Panc1 (cell line): ENCODE data around the gene OSBP2. TPM values are rescaled to one million over a fixed set of nuclear protein-coding genes. Genes with fewer than 3 reads are reported as not detected.

ENCODE experiments used
- ATAC-seq: fragments of 200-7000 bp; cut with Tn5 transposase; 2 replicates; pipeline ENCODE4 v1.9.1; 2020; ENCODE audit warnings: mild to moderate bottlenecking, moderate library complexity
- BruUV-seq: library from RNA; stranded (reverse); fragments of 400-500 nt; replicated peaks from 2 replicates; lab custom pipeline; 2021; lab: Mats Ljungman, UMichigan
- CTCF ChIA-PET: fragments of 300-600 bp; sonication (Branson Sonifier 250); formaldehyde crosslinking; loops from one replicate; lab custom pipeline; 2022; ENCODE audit warnings: antibody characterized with exemption; lab: Charles Lee
- POLR2A ChIA-PET: fragments of 300-600 bp; sonication (Branson Sonifier 250); formaldehyde crosslinking; loops from one replicate; lab custom pipeline; 2022; ENCODE audit warnings: antibody characterized with exemption; lab: Charles Lee
- DNase-seq: peaks from one replicate; pipeline ENCODE4 v3.0.0-alpha.2; 2010; ENCODE audit warnings: low read depth, low spot score
- H3K27ac ChIP-seq: 2 replicates; pipeline ENCODE4 v1.5.1; 2011; ENCODE audit warnings: mild to moderate bottlenecking, low read length, inconsistent platforms
- H3K27me3 ChIP-seq: fragments of 200-500 bp; sonication (Bioruptor generic); 2 replicates; pipeline ENCODE4 v1.6.0; 2014; ENCODE audit warnings: low read length, inconsistent platforms; ENCODE audit not compliant: control insufficient read depth, insufficient read depth
- H3K36me3 ChIP-seq: fragments of 200-500 bp; sonication (Bioruptor generic); 2 replicates; pipeline ENCODE4 v1.5.1; 2014; ENCODE audit warnings: inconsistent platforms, mild to moderate bottlenecking, low read length, moderate library complexity; ENCODE audit not compliant: control insufficient read depth, insufficient read depth
- H3K4me1 ChIP-seq: 2 replicates; pipeline ENCODE4 v1.5.1; 2011; ENCODE audit warnings: inconsistent platforms, mild to moderate bottlenecking, low read length, moderate library complexity; ENCODE audit not compliant: control insufficient read depth, insufficient read depth
- H3K4me3 ChIP-seq, 2 experiments: 2 replicates each; pipeline ENCODE4 v1.5.1; 2011 to 2012; ENCODE audit warnings: low read depth in 2 of 2, low read length in 2 of 2, mild to moderate bottlenecking in 2 of 2, inconsistent platforms in 1 of 2, moderate library complexity in 1 of 2
- H3K9me3 ChIP-seq: fragments of 200-500 bp; sonication (Bioruptor generic); 2 replicates; pipeline ENCODE4 v1.5.1; 2014; ENCODE audit warnings: low read depth, mild to moderate bottlenecking, inconsistent platforms, low read length, moderate library complexity; ENCODE audit not compliant: control insufficient read depth, insufficient read depth
- POLR2AphosphoS5 ChIP-seq: IDR thresholded peaks from 2 replicates; pipeline ENCODE4 v1.6.1; 2012; ENCODE audit warnings: mild to moderate bottlenecking, low read depth, low read length, moderate library complexity
- SIN3A ChIP-seq: IDR thresholded peaks from 2 replicates; pipeline ENCODE4 v1.6.1; 2012; ENCODE audit warnings: low read depth, mild to moderate bottlenecking, low read length, moderate library complexity, borderline replicate concordance; ENCODE audit not compliant: insufficient read depth
- TCF7L2 ChIP-seq: IDR thresholded peaks from 2 replicates; pipeline ENCODE4 v1.6.1; 2011; ENCODE audit warnings: mild to moderate bottlenecking, low read depth, low read length, inconsistent platforms
- in situ Hi-C: cut with HindIII; loops from 2 replicates; pipeline ENCODE4 v1.10.0; 2016; ENCODE audit warnings: low sequenced_read_pairs, low pct_unique_long_range_greater_than_20kb
- intact Hi-C: fragments of 100-400 bp; cut with micrococcal nuclease; formaldehyde crosslinking; loops from one replicate; pipeline ENCODE4 v1.10.0; 2022; ENCODE audit not compliant: unreplicated experiment
- total RNA-seq: library from RNA; stranded (reverse); gene quantifications from one replicate; pipeline ENCODE4 v1.2.1, GENCODE V29; 2021; ENCODE audit not compliant: unreplicated experiment
- TF ChIP-seq, protein P1 (sequence below): fragments of 450-650 bp; IDR thresholded peaks from 2 replicates; pipeline ENCODE4 v1.5.1; 2017; ENCODE audit warnings: mild to moderate bottlenecking
- TF ChIP-seq, protein P2 (sequence below), 2 experiments: IDR thresholded peaks; 2 replicates each; pipeline ENCODE4 v1.6.1; 2011 to 2012; ENCODE audit warnings: low read depth in 2 of 2, control low read depth in 1 of 2, low read length in 1 of 2, mild to moderate bottlenecking in 1 of 2, moderate library complexity in 1 of 2; ENCODE audit not compliant: insufficient read depth in 1 of 2

OSBP2 gene
- total RNA-seq, 1 experiment from 2014 or later: 4.7 TPM

DNA sequence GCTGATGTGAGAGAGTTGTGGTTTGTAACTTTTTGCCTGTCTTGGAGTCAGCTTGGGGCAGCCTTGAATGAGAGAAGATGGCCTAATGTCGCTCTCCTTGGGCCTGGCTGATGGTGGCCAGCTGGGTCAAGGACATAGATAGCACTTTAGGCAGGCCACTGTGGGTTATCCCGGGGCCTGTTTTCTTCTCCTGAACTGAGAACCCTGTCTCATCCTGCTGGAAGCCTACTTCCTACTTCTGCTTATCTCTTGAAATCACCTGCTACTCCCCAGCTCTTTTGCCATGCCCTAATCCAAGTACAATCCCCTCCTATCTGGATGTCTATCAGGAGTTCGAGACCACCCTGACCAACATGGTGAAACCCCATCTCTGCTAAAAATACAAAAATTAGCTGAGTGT is 49.5 kb downstream of the OSBP2 start:
- no peak overlapping the region for H3K4me3 ChIP-seq
- no peak overlapping the region for H3K27ac ChIP-seq
- intact Hi-C loops: no loop called here
- ATAC-seq (no peak), DNase-seq (no peak)
- no TSS peak for BruUV-seq
- TF ChIP-seq, protein P1, sequence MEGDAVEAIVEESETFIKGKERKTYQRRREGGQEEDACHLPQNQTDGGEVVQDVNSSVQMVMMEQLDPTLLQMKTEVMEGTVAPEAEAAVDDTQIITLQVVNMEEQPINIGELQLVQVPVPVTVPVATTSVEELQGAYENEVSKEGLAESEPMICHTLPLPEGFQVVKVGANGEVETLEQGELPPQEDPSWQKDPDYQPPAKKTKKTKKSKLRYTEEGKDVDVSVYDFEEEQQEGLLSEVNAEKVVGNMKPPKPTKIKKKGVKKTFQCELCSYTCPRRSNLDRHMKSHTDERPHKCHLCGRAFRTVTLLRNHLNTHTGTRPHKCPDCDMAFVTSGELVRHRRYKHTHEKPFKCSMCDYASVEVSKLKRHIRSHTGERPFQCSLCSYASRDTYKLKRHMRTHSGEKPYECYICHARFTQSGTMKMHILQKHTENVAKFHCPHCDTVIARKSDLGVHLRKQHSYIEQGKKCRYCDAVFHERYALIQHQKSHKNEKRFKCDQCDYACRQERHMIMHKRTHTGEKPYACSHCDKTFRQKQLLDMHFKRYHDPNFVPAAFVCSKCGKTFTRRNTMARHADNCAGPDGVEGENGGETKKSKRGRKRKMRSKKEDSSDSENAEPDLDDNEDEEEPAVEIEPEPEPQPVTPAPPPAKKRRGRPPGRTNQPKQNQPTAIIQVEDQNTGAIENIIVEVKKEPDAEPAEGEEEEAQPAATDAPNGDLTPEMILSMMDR: no peak
- TF ChIP-seq, protein P2, sequence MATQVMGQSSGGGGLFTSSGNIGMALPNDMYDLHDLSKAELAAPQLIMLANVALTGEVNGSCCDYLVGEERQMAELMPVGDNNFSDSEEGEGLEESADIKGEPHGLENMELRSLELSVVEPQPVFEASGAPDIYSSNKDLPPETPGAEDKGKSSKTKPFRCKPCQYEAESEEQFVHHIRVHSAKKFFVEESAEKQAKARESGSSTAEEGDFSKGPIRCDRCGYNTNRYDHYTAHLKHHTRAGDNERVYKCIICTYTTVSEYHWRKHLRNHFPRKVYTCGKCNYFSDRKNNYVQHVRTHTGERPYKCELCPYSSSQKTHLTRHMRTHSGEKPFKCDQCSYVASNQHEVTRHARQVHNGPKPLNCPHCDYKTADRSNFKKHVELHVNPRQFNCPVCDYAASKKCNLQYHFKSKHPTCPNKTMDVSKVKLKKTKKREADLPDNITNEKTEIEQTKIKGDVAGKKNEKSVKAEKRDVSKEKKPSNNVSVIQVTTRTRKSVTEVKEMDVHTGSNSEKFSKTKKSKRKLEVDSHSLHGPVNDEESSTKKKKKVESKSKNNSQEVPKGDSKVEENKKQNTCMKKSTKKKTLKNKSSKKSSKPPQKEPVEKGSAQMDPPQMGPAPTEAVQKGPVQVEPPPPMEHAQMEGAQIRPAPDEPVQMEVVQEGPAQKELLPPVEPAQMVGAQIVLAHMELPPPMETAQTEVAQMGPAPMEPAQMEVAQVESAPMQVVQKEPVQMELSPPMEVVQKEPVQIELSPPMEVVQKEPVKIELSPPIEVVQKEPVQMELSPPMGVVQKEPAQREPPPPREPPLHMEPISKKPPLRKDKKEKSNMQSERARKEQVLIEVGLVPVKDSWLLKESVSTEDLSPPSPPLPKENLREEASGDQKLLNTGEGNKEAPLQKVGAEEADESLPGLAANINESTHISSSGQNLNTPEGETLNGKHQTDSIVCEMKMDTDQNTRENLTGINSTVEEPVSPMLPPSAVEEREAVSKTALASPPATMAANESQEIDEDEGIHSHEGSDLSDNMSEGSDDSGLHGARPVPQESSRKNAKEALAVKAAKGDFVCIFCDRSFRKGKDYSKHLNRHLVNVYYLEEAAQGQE (IDR thresholded peaks at IDR 0.05; ENCODE audit: insufficient read depth in 1 of 2, low read depth in 2 of 2, low read length in 1 of 2): no peak
- TF ChIP-seq TCF7L2 (no peak), POLR2AphosphoS5 (no peak), SIN3A (no peak)
- no peaks in the 10 kb centered on the region for H3K36me3 ChIP-seq
- in situ Hi-C loops: no loop called here
- H3K9me3 ChIP-seq: no peaks in the 10 kb centered on the region
- ChIA-PET POLR2A (no interaction called here), CTCF (no interaction called here)
- H3K27me3 ChIP-seq: no peaks in the 10 kb centered on the region
- H3K4me1 ChIP-seq: no peaks in the 10 kb centered on the region

- no peak overlapping the region for H3K27ac ChIP-seq
- H3K9me3 ChIP-seq: no peaks in the 10 kb centered on the region
- no peak overlapping the region for H3K4me3 ChIP-seq
- no peaks in the 10 kb centered on the region for H3K27me3 ChIP-seq
- in situ Hi-C loops (no loop called here), intact Hi-C loops (no loop called here)
- BruUV-seq: no TSS peak
- no peaks in the 10 kb centered on the region for H3K4me1 ChIP-seq
- ATAC-seq (no peak), DNase-seq (no peak)
- ChIA-PET POLR2A (no interaction called here), CTCF (no interaction called here)
- TF ChIP-seq, protein P2 (IDR thresholded peaks at IDR 0.05; ENCODE audit: insufficient read depth in 1 of 2, low read depth in 2 of 2, low read length in 1 of 2): no peak
- TF ChIP-seq SIN3A (no peak), TCF7L2 (no peak)
- H3K36me3 ChIP-seq: no peaks in the 10 kb centered on the region
Observed at GRCh38 chr22:30747493-30747892, 52.8 kb downstream of the OSBP2 start.
